H1 (cell line): ENCODE data around the gene NPAS4. TPM values are rescaled to one million over a fixed set of nuclear protein-coding genes. Genes with fewer than 3 reads are reported as not detected.
A peak's percentile ranks its signal among the peaks of the same experiment; 100 is the strongest.

Experiments
- BRCA1 ChIP-seq: IDR thresholded peaks from 2 replicates; pipeline ENCODE4 v1.6.1; 2012; ENCODE audit warnings: low read depth, low read length, improper control_type of control experiment
- EP300 ChIP-seq, 2 experiments: IDR thresholded peaks; 1 replicate in 1 of 2; 2 replicates in 1 of 2; pipeline ENCODE4 v1.6.1; 2011 to 2012; ENCODE audit warnings: low read depth in 2 of 2, low read length in 2 of 2, mild to moderate bottlenecking in 2 of 2, borderline replicate concordance in 1 of 2, inconsistent platforms in 1 of 2, moderate library complexity in 1 of 2
- KDM1A ChIP-seq: fragments of 200-600, 300-600 bp; sonication (generic); IDR thresholded peaks from 2 replicates; pipeline ENCODE4 v1.7.1; 2016; ENCODE audit warnings: mild to moderate bottlenecking, low read length, borderline replicate concordance
- POLR2A ChIP-seq, 2 experiments: IDR thresholded peaks; 1 replicate in 1 of 2; 2 replicates in 1 of 2; pipeline ENCODE4 v1.6.1; 2011; ENCODE audit warnings: low read depth in 2 of 2, low read length in 2 of 2, mild to moderate bottlenecking in 2 of 2; ENCODE audit errors: control extremely low read depth in 1 of 2
- POLR2AphosphoS5 ChIP-seq: IDR thresholded peaks from 2 replicates; pipeline ENCODE4 v1.6.1; 2011; ENCODE audit warnings: low read depth, low read length
- POU5F1 ChIP-seq: IDR thresholded peaks from 2 replicates; pipeline ENCODE4 v1.6.1; 2011; ENCODE audit warnings: low read depth, mild to moderate bottlenecking, low read length, moderate library complexity
- SIX5 ChIP-seq: IDR thresholded peaks from 2 replicates; pipeline ENCODE4 v1.6.1; 2011; ENCODE audit warnings: mild to moderate bottlenecking, low read depth, low read length
- SUZ12 ChIP-seq: fragments of 200-600 bp; sonication (generic); IDR thresholded peaks from 2 replicates; pipeline ENCODE4 v1.6.1; 2012; ENCODE audit warnings: mild to moderate bottlenecking, inconsistent platforms, low read length, moderate library complexity, mixed read lengths
- polyA plus RNA-seq, 7 experiments: library from polyadenylated mRNA; depleted of rRNA in 3 of 7; stranded (reverse) in 5 of 7; unstranded in 2 of 7; fragments of >200 nt in 5 of 7; fragments of 200-250 nt in 2 of 7; gene quantifications; 1 replicate in 5 of 7; 2 replicates in 1 of 7; 4 replicates in 1 of 7; pipeline versions ENCODE4 v1.2.1 to v1.2.3, GENCODE V29; 2011 to 2013; ENCODE audit warnings: missing spikeins in 2 of 7, mixed read lengths in 2 of 7
- total RNA-seq: library from RNA; stranded (reverse); fragmentation: NEBNext Ultra II Directional; extraction: Animal tissue kit (Norgen Biotek cat#: 25700); gene quantifications from 2 replicates; pipeline ENCODE4 v1.2.1, GENCODE V29; 2021
- TF ChIP-seq, protein P1 (sequence below): fragments of 300-600 bp; sonication (generic); IDR thresholded peaks from 2 replicates; pipeline ENCODE4 v1.7.1; 2012; ENCODE audit warnings: low read length, moderate library complexity, mild to moderate bottlenecking, inconsistent platforms; ENCODE audit not compliant: insufficient replicate concordance

Gene NPAS4
- total and polyA plus RNA-seq, 2 of the 8 experiments (the other 6 are each of a cell fraction or from before 2014, with no cell fraction given), result 0.73 to 0.99 TPM

DNA sequence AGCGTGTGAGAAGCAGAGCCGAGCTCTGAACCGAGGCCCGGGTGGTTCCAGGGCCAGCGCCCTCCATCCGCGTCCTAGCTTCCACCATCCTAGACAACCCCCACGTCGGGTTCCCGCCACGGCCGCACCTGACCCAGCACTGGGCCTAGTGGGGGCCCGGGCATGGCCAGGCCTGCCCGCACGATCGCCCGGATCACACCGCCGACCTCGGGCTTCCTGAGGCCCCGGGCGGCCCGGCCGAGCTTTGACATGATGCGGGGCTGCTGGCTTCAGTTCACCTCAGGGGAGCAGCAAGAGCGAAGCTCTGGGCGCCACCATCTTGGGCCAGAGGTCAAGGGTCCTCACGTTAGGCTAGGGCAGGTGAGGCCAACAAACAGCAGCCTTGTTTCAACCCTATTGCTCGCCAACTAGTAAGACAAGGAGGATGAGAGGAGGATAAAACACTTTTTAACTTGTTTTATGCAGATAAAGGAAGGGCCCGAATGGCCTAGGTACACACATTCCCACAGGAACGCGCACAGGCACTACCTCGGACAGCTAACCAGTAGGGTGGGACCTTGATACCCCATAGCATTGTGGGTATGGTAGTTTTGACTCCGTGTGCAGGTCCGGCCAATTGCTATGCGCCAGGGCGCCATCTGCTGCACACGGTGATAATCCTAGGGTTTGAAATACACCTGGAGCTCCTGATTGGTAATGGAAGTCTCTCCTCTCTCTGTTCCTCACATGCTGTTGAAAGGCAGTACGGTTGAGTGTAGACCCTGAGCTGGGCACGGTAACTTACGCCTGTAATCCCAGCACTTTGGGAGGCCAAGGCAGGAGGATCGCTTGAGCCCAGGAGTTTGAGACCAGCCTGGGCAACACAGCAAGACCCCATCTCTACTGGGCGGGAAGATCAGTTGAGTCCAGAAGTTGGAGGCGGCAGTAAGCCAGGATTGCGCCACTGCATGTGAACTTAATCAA lies 17.9 kb downstream of the NPAS4 start, which contains the start of gene MRPL11 (continued):
- TF ChIP-seq, protein P1, sequence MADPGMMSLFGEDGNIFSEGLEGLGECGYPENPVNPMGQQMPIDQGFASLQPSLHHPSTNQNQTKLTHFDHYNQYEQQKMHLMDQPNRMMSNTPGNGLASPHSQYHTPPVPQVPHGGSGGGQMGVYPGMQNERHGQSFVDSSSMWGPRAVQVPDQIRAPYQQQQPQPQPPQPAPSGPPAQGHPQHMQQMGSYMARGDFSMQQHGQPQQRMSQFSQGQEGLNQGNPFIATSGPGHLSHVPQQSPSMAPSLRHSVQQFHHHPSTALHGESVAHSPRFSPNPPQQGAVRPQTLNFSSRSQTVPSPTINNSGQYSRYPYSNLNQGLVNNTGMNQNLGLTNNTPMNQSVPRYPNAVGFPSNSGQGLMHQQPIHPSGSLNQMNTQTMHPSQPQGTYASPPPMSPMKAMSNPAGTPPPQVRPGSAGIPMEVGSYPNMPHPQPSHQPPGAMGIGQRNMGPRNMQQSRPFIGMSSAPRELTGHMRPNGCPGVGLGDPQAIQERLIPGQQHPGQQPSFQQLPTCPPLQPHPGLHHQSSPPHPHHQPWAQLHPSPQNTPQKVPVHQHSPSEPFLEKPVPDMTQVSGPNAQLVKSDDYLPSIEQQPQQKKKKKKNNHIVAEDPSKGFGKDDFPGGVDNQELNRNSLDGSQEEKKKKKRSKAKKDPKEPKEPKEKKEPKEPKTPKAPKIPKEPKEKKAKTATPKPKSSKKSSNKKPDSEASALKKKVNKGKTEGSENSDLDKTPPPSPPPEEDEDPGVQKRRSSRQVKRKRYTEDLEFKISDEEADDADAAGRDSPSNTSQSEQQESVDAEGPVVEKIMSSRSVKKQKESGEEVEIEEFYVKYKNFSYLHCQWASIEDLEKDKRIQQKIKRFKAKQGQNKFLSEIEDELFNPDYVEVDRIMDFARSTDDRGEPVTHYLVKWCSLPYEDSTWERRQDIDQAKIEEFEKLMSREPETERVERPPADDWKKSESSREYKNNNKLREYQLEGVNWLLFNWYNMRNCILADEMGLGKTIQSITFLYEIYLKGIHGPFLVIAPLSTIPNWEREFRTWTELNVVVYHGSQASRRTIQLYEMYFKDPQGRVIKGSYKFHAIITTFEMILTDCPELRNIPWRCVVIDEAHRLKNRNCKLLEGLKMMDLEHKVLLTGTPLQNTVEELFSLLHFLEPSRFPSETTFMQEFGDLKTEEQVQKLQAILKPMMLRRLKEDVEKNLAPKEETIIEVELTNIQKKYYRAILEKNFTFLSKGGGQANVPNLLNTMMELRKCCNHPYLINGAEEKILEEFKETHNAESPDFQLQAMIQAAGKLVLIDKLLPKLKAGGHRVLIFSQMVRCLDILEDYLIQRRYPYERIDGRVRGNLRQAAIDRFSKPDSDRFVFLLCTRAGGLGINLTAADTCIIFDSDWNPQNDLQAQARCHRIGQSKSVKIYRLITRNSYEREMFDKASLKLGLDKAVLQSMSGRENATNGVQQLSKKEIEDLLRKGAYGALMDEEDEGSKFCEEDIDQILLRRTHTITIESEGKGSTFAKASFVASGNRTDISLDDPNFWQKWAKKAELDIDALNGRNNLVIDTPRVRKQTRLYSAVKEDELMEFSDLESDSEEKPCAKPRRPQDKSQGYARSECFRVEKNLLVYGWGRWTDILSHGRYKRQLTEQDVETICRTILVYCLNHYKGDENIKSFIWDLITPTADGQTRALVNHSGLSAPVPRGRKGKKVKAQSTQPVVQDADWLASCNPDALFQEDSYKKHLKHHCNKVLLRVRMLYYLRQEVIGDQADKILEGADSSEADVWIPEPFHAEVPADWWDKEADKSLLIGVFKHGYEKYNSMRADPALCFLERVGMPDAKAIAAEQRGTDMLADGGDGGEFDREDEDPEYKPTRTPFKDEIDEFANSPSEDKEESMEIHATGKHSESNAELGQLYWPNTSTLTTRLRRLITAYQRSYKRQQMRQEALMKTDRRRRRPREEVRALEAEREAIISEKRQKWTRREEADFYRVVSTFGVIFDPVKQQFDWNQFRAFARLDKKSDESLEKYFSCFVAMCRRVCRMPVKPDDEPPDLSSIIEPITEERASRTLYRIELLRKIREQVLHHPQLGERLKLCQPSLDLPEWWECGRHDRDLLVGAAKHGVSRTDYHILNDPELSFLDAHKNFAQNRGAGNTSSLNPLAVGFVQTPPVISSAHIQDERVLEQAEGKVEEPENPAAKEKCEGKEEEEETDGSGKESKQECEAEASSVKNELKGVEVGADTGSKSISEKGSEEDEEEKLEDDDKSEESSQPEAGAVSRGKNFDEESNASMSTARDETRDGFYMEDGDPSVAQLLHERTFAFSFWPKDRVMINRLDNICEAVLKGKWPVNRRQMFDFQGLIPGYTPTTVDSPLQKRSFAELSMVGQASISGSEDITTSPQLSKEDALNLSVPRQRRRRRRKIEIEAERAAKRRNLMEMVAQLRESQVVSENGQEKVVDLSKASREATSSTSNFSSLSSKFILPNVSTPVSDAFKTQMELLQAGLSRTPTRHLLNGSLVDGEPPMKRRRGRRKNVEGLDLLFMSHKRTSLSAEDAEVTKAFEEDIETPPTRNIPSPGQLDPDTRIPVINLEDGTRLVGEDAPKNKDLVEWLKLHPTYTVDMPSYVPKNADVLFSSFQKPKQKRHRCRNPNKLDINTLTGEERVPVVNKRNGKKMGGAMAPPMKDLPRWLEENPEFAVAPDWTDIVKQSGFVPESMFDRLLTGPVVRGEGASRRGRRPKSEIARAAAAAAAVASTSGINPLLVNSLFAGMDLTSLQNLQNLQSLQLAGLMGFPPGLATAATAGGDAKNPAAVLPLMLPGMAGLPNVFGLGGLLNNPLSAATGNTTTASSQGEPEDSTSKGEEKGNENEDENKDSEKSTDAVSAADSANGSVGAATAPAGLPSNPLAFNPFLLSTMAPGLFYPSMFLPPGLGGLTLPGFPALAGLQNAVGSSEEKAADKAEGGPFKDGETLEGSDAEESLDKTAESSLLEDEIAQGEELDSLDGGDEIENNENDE, result no peak
- TF ChIP-seq EP300 (IDR thresholded peaks at IDR 0.05; ENCODE audit: borderline replicate concordance in 1 of 2, low read depth in 2 of 2, low read length in 2 of 2) (no peak), SIX5 (peak; percentile 86), KDM1A (peak; percentile 93), SUZ12 (no peak), POU5F1 (no peak), POLR2A (IDR thresholded peaks at IDR 0.05; ENCODE audit: control extremely low read depth in 1 of 2, low read depth in 2 of 2, low read length in 2 of 2) (peak; percentile 73 to 74), POLR2AphosphoS5 (peak; percentile 82; the same call in 1 of the 2 replicates), BRCA1 (no peak)
